RWPE1 (cell line): Measurements from ENCODE around the gene ZNF277.

Source experiments
- CTCF ChIA-PET: fragments of 350-600 bp; sonication (Branson Sonifier 250); formaldehyde crosslinking; extraction: SDS; loops from one replicate; lab custom pipeline; 2021; lab: Yijun Ruan, JAX
- POLR2A ChIA-PET: fragments of 400-600 bp; formaldehyde crosslinking; extraction: SDS; loops from one replicate; lab custom pipeline; 2020; ENCODE audit warnings: antibody characterized with exemption; ENCODE audit not compliant: low non-redundant PET; lab: Yijun Ruan, JAX
- DNase-seq: peaks from one replicate; pipeline ENCODE4 v3.0.0; 2012; ENCODE audit warnings: low spot score
- H3K27ac ChIP-seq: fragments of 450-650 bp; 2 replicates; pipeline ENCODE4 v1.5.1; 2017
- CTCF ChIP-seq: fragments of 450-650 bp; conservative IDR thresholded peaks from 2 replicates; pipeline ENCODE4 v1.5.1; 2017; ENCODE audit warnings: low read depth, mild to moderate bottlenecking

The ZNF277 gene

GRCh38 chr7:112161253-112162141, 45.0 kb upstream of the ZNF277 start:
- no peak for TF ChIP-seq CTCF
- no peak for DNase-seq
- ChIA-PET CTCF (no interaction called here), POLR2A (no interaction called here)
- no peak overlapping the region for H3K27ac ChIP-seq

GRCh38 chr7:112162142-112162766, 44.2 kb upstream of the ZNF277 start:
- peak; percentile 16 for DNase-seq
- CTCF ChIA-PET, result interaction anchor here (0.6 kb wide), 1 partner anchor 26 kb away, joined by 3 read pairs; no protein-coding TSS in a partner anchor
- POLR2A ChIA-PET, result no interaction called here
- TF ChIP-seq CTCF, result no peak
- H3K27ac ChIP-seq, result no peak overlapping the region

GRCh38 chr7:112162784-112163506, 43.5 kb upstream of the ZNF277 start:
- ChIA-PET POLR2A (no interaction called here), CTCF (interaction anchor here (0.6 kb wide), 2 partner anchors 26 to 48 kb away, joined by 3 to 4 read pairs; no protein-coding TSS in a partner anchor)
- DNase-seq, result no peak
- TF ChIP-seq CTCF, result no peak
- H3K27ac ChIP-seq, result no peak overlapping the region

GRCh38 chr7:112167147-112167546, 39.3 kb upstream of the ZNF277 start:
- TF ChIP-seq CTCF, result no peak
- ChIA-PET CTCF (no interaction called here), POLR2A (no interaction called here)
- no peak overlapping the region for H3K27ac ChIP-seq
- DNase-seq, result no peak

- no peak overlapping the region for H3K27ac ChIP-seq
- CTCF ChIA-PET, result interaction anchor here (0.7 kb wide), 1 partner anchor 165 kb away, joined by 4 read pairs; no protein-coding TSS in a partner anchor
- no peak for DNase-seq
- no peak for TF ChIP-seq CTCF
- POLR2A ChIA-PET, result no interaction called here
Measured at GRCh38 chr7:112168915-112169314, 37.6 kb upstream of the ZNF277 start.

- no peak for TF ChIP-seq CTCF
- POLR2A ChIA-PET, result interaction anchor here (0.7 kb wide), 1 partner anchor 41 kb away, joined by 3 read pairs; no protein-coding TSS in a partner anchor
- CTCF ChIA-PET, result interaction anchor here (0.7 kb wide), 1 partner anchor 93 kb away, joined by 3 read pairs; no protein-coding TSS in a partner anchor
- DNase-seq, result no peak
- H3K27ac ChIP-seq, result no peak overlapping the region
Measured at GRCh38 chr7:112171673-112172072, 34.8 kb upstream of the ZNF277 start.
